HCT116 (cell line): Measurements from ENCODE around the gene WSB1. TPM values are rescaled to one million over a fixed set of nuclear protein-coding genes. Genes with fewer than 3 reads are reported as not detected.

Experiments used
- ATAC-seq: fragments of 200-7000 bp; cut with Tn5 transposase; 2 replicates; pipeline ENCODE4 v1.9.1; 2020; ENCODE audit warnings: mild to moderate bottlenecking, moderate library complexity
- BruUV-seq: library from RNA; stranded (reverse); fragments of 400-500 nt; replicated peaks from 2 replicates; lab custom pipeline; 2021; lab: Mats Ljungman, UMichigan
- CTCF ChIA-PET: fragments of 300-600 bp; sonication (Branson Sonifier 250); formaldehyde crosslinking; loops from one replicate; lab custom pipeline; 2021; ENCODE audit warnings: antibody characterized with exemption; lab: Charles Lee
- POLR2A ChIA-PET: fragments of 300-600, 350-600 bp; sonication (Branson Sonifier 250); formaldehyde crosslinking; loops from one replicate; lab custom pipeline; 2021; ENCODE audit warnings: antibody characterized with exemption; lab: Charles Lee
- RAD21 ChIA-PET, 2 experiments: fragments of 300-600 bp; sonication (Branson Sonifier 250); formaldehyde crosslinking; loops; one replicate each; lab custom pipeline; 2023; ENCODE audit warnings: low total read pairs in 2 of 2; ENCODE audit not compliant: uncharacterized antibody in 2 of 2, unreplicated experiment in 2 of 2, low non-redundant PET in 1 of 2; lab: Charles Lee
- DNase-seq: peaks from one replicate; pipeline ENCODE4 v3.0.0-alpha.2; 2010; ENCODE audit warnings: low read depth, low spot score
- H2AFZ ChIP-seq: fragments of 200-600 bp; shearing (Covaris generic), sonication (generic); 2 replicates; pipeline ENCODE4 v1.6.1; 2017; ENCODE audit warnings: low read depth, mixed run types, mixed read lengths, antibody characterized with exemption, low read length; ENCODE audit not compliant: poor library complexity, severe bottlenecking
- H3K27ac ChIP-seq: 2 replicates; pipeline ENCODE4 v1.5.1; 2012; ENCODE audit warnings: low read depth, low read length
- H3K27me3 ChIP-seq: fragments of 200-600 bp; sonication (generic); 2 replicates; pipeline ENCODE4 v1.6.1; 2016; ENCODE audit warnings: mixed run types, low read length, mixed read lengths; ENCODE audit not compliant: insufficient read depth
- H3K36me3 ChIP-seq, 2 experiments: fragments of 200-500 bp in 1 of 2; fragments of 200-600 bp in 1 of 2; sonication (Bioruptor generic) in 1 of 2; sonication (generic) in 1 of 2; 2 replicates each; pipeline versions ENCODE4 v1.5.1 to v1.6.1; 2014 to 2016; ENCODE audit warnings: low read length in 2 of 2, inconsistent platforms in 1 of 2, mixed read lengths in 1 of 2, mixed run types in 1 of 2; ENCODE audit not compliant: insufficient read depth in 2 of 2, control insufficient read depth in 1 of 2
- H3K4me1 ChIP-seq, 2 experiments: fragments of 200-600 bp in 1 of 2; sonication (generic) in 1 of 2; 2 replicates each; pipeline versions ENCODE4 v1.5.1 to v1.6.1; 2012 to 2017; ENCODE audit warnings: low read length in 2 of 2, inconsistent platforms in 1 of 2, mild to moderate bottlenecking in 1 of 2, mixed read lengths in 1 of 2, mixed run types in 1 of 2, moderate library complexity in 1 of 2; ENCODE audit not compliant: insufficient read depth in 2 of 2, control insufficient read depth in 1 of 2
- H3K4me2 ChIP-seq: fragments of 200-600 bp; sonication (generic); 2 replicates; pipeline ENCODE4 v1.6.1; 2017; ENCODE audit warnings: mixed run types, low read length, mixed read lengths
- H3K4me3 ChIP-seq, 2 experiments: fragments of 200-600 bp in 1 of 2; sonication (generic) in 1 of 2; replicated peaks in 1 of 2; 2 replicates each; pipeline ENCODE4 v1.5.1; 2011 to 2016; ENCODE audit warnings: low read length in 2 of 2, control low read depth in 1 of 2, low read depth in 1 of 2, mild to moderate bottlenecking in 1 of 2, mixed read lengths in 1 of 2, mixed run types in 1 of 2
- H3K79me2 ChIP-seq: fragments of 200-600 bp; sonication (generic); 2 replicates; pipeline ENCODE4 v1.6.1; 2017; ENCODE audit warnings: mild to moderate bottlenecking, mixed run types, low read length, moderate library complexity, mixed read lengths; ENCODE audit not compliant: insufficient read depth
- H3K9ac ChIP-seq: fragments of 200-600 bp; sonication (generic); 2 replicates; pipeline ENCODE4 v1.6.1; 2016; ENCODE audit warnings: low read length, mixed read lengths
- H3K9me2 ChIP-seq: fragments of 200-600 bp; sonication (generic), shearing (Covaris generic); 2 replicates; pipeline ENCODE4 v1.6.1; 2017; ENCODE audit warnings: mixed run types, mild to moderate bottlenecking, moderate library complexity; ENCODE audit not compliant: insufficient read depth
- H3K9me3 ChIP-seq, 2 experiments: fragments of 200-500 bp in 1 of 2; fragments of 200-600 bp in 1 of 2; sonication (Bioruptor generic) in 1 of 2; sonication (generic) in 1 of 2; 2 replicates each; pipeline ENCODE4 v1.6.1; 2014 to 2017; ENCODE audit warnings: low read length in 2 of 2, mixed read lengths in 2 of 2, inconsistent platforms in 1 of 2, low read depth in 1 of 2, mild to moderate bottlenecking in 1 of 2, mixed run types in 1 of 2, moderate library complexity in 1 of 2; ENCODE audit not compliant: control insufficient read depth in 1 of 2, insufficient read depth in 1 of 2
- H4K20me1 ChIP-seq: fragments of 200-600 bp; sonication (generic), shearing (Covaris generic); 2 replicates; pipeline ENCODE4 v1.6.1; 2017; ENCODE audit warnings: mixed run types, mild to moderate bottlenecking, moderate library complexity; ENCODE audit not compliant: insufficient read depth
- CBX3 ChIP-seq: IDR thresholded peaks from 2 replicates; pipeline ENCODE4 v1.6.1; 2012; ENCODE audit warnings: low read depth
- ELF1 ChIP-seq: IDR thresholded peaks from 2 replicates; pipeline ENCODE4 v1.6.1; 2012; ENCODE audit warnings: low read depth, borderline replicate concordance
- EZH2phosphoT487 ChIP-seq: fragments of 200-600 bp; IDR thresholded peaks from 2 replicates; pipeline ENCODE4 v1.6.1; 2018; ENCODE audit warnings: antibody characterized with exemption, borderline replicate concordance
- SIN3A ChIP-seq: IDR thresholded peaks from 2 replicates; pipeline ENCODE4 v1.6.1; 2012; ENCODE audit warnings: low read depth
- SP1 ChIP-seq: IDR thresholded peaks from 2 replicates; pipeline ENCODE4 v1.6.1; 2012; ENCODE audit warnings: low read depth
- SRF ChIP-seq: IDR thresholded peaks from 2 replicates; pipeline ENCODE4 v1.6.1; 2012; ENCODE audit warnings: low read depth
- ZFX ChIP-seq: fragments of 450-650 bp; IDR thresholded peaks from 2 replicates; pipeline ENCODE4 v1.6.1; 2017
- ZNF274 ChIP-seq: fragments of 200-500 bp; sonication (Bioruptor generic); IDR thresholded peaks from 2 replicates; pipeline ENCODE4 v1.6.1; 2014; ENCODE audit warnings: mild to moderate bottlenecking, low read depth, low read length, inconsistent platforms
- intact Hi-C: fragments of 100-400 bp; cut with micrococcal nuclease; formaldehyde crosslinking; loops from 2 replicates; pipeline ENCODE4 v1.10.0; 2022
- total RNA-seq: library from RNA; stranded (reverse); gene quantifications from one replicate; pipeline ENCODE4 v1.2.1, GENCODE V29; 2021; ENCODE audit not compliant: unreplicated experiment
- TF ChIP-seq, protein P1 (sequence below), 3 experiments: fragments of 200-600 bp in 1 of 3; sonication (generic) in 1 of 3; IDR thresholded peaks in 2 of 3; conservative IDR thresholded peaks in 1 of 3; 2 replicates each; pipeline ENCODE4 v1.5.1; 2012 to 2017; ENCODE audit warnings: low read depth in 2 of 3, low read length in 2 of 3, antibody characterized with exemption in 1 of 3, borderline replicate concordance in 1 of 3, control low read depth in 1 of 3, mild to moderate bottlenecking in 1 of 3, mixed read lengths in 1 of 3, mixed run types in 1 of 3, moderate library complexity in 1 of 3; ENCODE audit not compliant: insufficient read depth in 1 of 3
- TF ChIP-seq, protein P2 (sequence below): IDR thresholded peaks from 2 replicates; pipeline ENCODE4 v1.6.1; 2012; ENCODE audit warnings: low read depth
- TF ChIP-seq, protein P3 (sequence below): IDR thresholded peaks from 2 replicates; pipeline ENCODE4 v1.6.1; 2012

WSB1 gene
- total RNA-seq, 1 experiment from 2014 or later = 88.0 TPM

DNA sequence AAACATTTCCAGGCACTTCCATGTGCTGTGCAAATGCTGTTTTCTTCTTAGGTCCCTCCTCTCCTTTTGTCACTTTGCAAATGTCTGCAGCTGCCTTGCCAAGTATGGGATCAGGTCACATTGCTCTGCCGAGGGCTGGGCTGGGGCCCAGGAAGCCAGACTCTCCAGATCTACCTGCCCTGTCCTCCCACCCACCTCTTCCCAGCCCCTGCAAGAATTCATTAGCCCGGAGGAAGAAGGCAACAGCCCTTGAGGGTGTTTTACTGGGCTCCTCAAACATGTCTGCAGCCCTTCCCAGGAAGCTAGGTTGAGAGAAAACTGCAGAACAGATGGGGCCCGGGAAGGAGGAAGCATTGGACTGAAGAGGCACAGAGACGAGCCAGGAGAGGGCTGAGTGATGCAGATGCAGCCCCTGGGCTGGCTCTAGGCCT lies 47.1 kb downstream of the WSB1 start:
- RAD21 ChIA-PET = no interaction called here
- no peaks in the 10 kb centered on the region for H3K9me3 ChIP-seq
- ATAC-seq = no peak
- H3K27me3 ChIP-seq = no peaks in the 10 kb centered on the region
- POLR2A ChIA-PET = interaction anchor here (1.4 to 1.6 kb wide), 3 partner anchors 8 to 46 kb away, joined by 3 to 7 read pairs (median 5); no protein-coding TSS in a partner anchor
- H3K36me3 ChIP-seq = no peaks in the 10 kb centered on the region
- no peaks in the 10 kb centered on the region for H3K9me2 ChIP-seq
- no peak overlapping the region for H3K4me3 ChIP-seq
- no peak overlapping the region for H3K4me2 ChIP-seq
- TF ChIP-seq EZH2phosphoT487 = no peak
- TF ChIP-seq, protein P1, sequence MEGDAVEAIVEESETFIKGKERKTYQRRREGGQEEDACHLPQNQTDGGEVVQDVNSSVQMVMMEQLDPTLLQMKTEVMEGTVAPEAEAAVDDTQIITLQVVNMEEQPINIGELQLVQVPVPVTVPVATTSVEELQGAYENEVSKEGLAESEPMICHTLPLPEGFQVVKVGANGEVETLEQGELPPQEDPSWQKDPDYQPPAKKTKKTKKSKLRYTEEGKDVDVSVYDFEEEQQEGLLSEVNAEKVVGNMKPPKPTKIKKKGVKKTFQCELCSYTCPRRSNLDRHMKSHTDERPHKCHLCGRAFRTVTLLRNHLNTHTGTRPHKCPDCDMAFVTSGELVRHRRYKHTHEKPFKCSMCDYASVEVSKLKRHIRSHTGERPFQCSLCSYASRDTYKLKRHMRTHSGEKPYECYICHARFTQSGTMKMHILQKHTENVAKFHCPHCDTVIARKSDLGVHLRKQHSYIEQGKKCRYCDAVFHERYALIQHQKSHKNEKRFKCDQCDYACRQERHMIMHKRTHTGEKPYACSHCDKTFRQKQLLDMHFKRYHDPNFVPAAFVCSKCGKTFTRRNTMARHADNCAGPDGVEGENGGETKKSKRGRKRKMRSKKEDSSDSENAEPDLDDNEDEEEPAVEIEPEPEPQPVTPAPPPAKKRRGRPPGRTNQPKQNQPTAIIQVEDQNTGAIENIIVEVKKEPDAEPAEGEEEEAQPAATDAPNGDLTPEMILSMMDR (IDR thresholded peaks at IDR 0.05 in 2 of 3, conservative IDR thresholded peaks at IDR 0.05 in 1 of 3; ENCODE audit: borderline replicate concordance in 1 of 3, insufficient read depth in 1 of 3, low read depth in 2 of 3, low read length in 2 of 3) = no peak
- no TSS peak for BruUV-seq
- CTCF ChIA-PET = interaction anchor here (1.2 to 1.9 kb wide), 4 partner anchors 8 to 260 kb away, joined by 4 to 7 read pairs (median 5); no protein-coding TSS in a partner anchor
- intact Hi-C loops = no loop called here
- H3K79me2 ChIP-seq = no peaks in the 10 kb centered on the region
- no peak for DNase-seq
- no peak overlapping the region for H3K9ac ChIP-seq
- no peak overlapping the region for H2AFZ ChIP-seq
- no peaks in the 10 kb centered on the region for H4K20me1 ChIP-seq
- peaks cover 10 to 23% of the 10 kb centered on the region in 2 experiments for H3K4me1 ChIP-seq
- H3K27ac ChIP-seq = no peak overlapping the region

DNA sequence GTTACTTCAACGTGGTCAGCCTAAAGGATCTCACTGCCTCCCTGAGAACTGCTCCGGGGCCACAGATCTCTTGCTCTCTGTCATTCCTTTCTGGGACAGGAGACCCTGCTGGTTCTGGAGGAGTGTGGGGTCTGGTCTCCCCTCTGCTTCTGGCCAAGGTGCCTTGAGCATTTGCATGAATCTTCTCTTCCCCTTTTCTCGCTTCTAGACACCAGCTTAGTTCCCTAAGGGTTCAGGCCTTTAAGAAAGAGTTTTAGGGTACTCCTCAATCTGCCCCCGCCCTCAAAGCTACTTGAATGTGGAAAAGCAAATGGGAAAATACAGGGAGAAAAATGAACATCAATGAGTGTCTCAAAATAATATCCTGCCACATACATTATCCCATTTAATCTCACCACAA lies 48.1 kb downstream of the WSB1 start:
- ChIA-PET POLR2A (no interaction called here), CTCF (interaction anchor here (1.5 kb wide), 1 partner anchor 9 kb away, joined by 4 read pairs; no protein-coding TSS in a partner anchor), RAD21 (no interaction called here)
- Histone ChIP-seq H3K9me3 (no peaks in the 10 kb centered on the region), H3K4me2 (no peak overlapping the region), H2AFZ (no peak overlapping the region), H3K9ac (no peak overlapping the region), H3K79me2 (no peaks in the 10 kb centered on the region), H3K36me3 (no peaks in the 10 kb centered on the region), H3K27ac (no peak overlapping the region), H3K4me1 (peaks cover 10 to 23% of the 10 kb centered on the region in 2 experiments), H3K27me3 (no peaks in the 10 kb centered on the region), H4K20me1 (no peaks in the 10 kb centered on the region), H3K9me2 (no peaks in the 10 kb centered on the region), H3K4me3 (no peak overlapping the region)
- TF ChIP-seq, protein P1 (IDR thresholded peaks at IDR 0.05 in 2 of 3, conservative IDR thresholded peaks at IDR 0.05 in 1 of 3; ENCODE audit: borderline replicate concordance in 1 of 3, insufficient read depth in 1 of 3, low read depth in 2 of 3, low read length in 2 of 3) = no peak
- no peak for TF ChIP-seq EZH2phosphoT487
- TF ChIP-seq SIN3A = no peak
- TF ChIP-seq, protein P2, sequence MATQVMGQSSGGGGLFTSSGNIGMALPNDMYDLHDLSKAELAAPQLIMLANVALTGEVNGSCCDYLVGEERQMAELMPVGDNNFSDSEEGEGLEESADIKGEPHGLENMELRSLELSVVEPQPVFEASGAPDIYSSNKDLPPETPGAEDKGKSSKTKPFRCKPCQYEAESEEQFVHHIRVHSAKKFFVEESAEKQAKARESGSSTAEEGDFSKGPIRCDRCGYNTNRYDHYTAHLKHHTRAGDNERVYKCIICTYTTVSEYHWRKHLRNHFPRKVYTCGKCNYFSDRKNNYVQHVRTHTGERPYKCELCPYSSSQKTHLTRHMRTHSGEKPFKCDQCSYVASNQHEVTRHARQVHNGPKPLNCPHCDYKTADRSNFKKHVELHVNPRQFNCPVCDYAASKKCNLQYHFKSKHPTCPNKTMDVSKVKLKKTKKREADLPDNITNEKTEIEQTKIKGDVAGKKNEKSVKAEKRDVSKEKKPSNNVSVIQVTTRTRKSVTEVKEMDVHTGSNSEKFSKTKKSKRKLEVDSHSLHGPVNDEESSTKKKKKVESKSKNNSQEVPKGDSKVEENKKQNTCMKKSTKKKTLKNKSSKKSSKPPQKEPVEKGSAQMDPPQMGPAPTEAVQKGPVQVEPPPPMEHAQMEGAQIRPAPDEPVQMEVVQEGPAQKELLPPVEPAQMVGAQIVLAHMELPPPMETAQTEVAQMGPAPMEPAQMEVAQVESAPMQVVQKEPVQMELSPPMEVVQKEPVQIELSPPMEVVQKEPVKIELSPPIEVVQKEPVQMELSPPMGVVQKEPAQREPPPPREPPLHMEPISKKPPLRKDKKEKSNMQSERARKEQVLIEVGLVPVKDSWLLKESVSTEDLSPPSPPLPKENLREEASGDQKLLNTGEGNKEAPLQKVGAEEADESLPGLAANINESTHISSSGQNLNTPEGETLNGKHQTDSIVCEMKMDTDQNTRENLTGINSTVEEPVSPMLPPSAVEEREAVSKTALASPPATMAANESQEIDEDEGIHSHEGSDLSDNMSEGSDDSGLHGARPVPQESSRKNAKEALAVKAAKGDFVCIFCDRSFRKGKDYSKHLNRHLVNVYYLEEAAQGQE = no peak
- no peak for TF ChIP-seq ZFX
- TF ChIP-seq SRF = no peak
- no peak for TF ChIP-seq ELF1
- TF ChIP-seq, protein P3, sequence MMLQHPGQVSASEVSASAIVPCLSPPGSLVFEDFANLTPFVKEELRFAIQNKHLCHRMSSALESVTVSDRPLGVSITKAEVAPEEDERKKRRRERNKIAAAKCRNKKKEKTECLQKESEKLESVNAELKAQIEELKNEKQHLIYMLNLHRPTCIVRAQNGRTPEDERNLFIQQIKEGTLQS = no peak
- no peak for TF ChIP-seq CBX3
- no peak for TF ChIP-seq ZNF274
- no peak for TF ChIP-seq SP1
- DNase-seq = no peak
- no TSS peak for BruUV-seq
- no peak for ATAC-seq
- intact Hi-C loops = no loop called here
